Lower lobe of right lung (tissue), 2 donors: ENCODE measurements around the gene ARF5. TPM values are rescaled to one million over a fixed set of nuclear protein-coding genes. Genes with fewer than 3 reads are reported as not detected.
A peak's percentile ranks its signal among the peaks of the same experiment; 100 is the strongest.

Experiments used
- ATAC-seq, 2 donors: fragments of 200-7000 bp; cut with Tn5 transposase; one replicate each; pipeline ENCODE4 v1.9.1; 2020 to 2022; ENCODE audit warnings: mild to moderate bottlenecking in 2 of 2, moderate library complexity in 2 of 2
- DNase-seq: peaks from one replicate; pipeline ENCODE4 v3.0.0-alpha.2; 2020
- H3K27ac ChIP-seq: fragments of 200-600 bp; one replicate; pipeline ENCODE4 v1.8.0; 2022
- H3K27me3 ChIP-seq: fragments of 200-600 bp; one replicate; pipeline ENCODE4 v1.8.0; 2022; ENCODE audit warnings: low read depth
- H3K36me3 ChIP-seq: fragments of 200-600 bp; one replicate; pipeline ENCODE4 v1.8.0; 2022; ENCODE audit warnings: mild to moderate bottlenecking
- H3K4me1 ChIP-seq: fragments of 200-600 bp; one replicate; pipeline ENCODE4 v1.8.0; 2022
- H3K4me3 ChIP-seq: fragments of 200-600 bp; one replicate; pipeline ENCODE4 v1.8.0; 2022; ENCODE audit warnings: mild to moderate bottlenecking
- H3K9me3 ChIP-seq: fragments of 200-600 bp; one replicate; pipeline ENCODE4 v1.8.0; 2022
- CTCF ChIP-seq: fragments of 200-600 bp; IDR thresholded peaks from one replicate; pipeline ENCODE4 v1.8.0; 2022; ENCODE audit warnings: antibody characterized with exemption, mild to moderate bottlenecking
- intact Hi-C: fragments of 100-400 bp; cut with DNase I; formaldehyde crosslinking; loops from one replicate; pipeline ENCODE4 v1.11.0; 2022
- total RNA-seq: library from RNA; stranded (reverse); fragmentation: NEBNext Ultra II Directional; extraction: Animal tissue kit (Norgen Biotek cat#: 25700); gene quantifications from one replicate; pipeline ENCODE4 v1.2.1, GENCODE V29; 2021
- donor health status: DM: no; HTN: yes; CAD: no; lungs with severe emphysema.

The ARF5 gene
- total RNA-seq, 1 donor from 2014 or later: 88.6 TPM

GRCh38 chr7:127618042-127618441 lies 29.8 kb downstream of the ARF5 start, which contains the start of gene PAX4:
Gene PAX4, minus strand, starts transcription at chr7:127618142. Its CDS starts 2,214 bp downstream, at chr7:127615928.
- intact Hi-C loops: no loop called here

GRCh38 chr7:127618775-127619174 lies 30.6 kb downstream of the ARF5 start:
- H3K9me3 ChIP-seq: no peaks in the 10 kb centered on the region
- peaks cover 35% of the 10 kb centered on the region for H3K27me3 ChIP-seq
- no peaks in the 10 kb centered on the region for H3K36me3 ChIP-seq
- H3K4me1 ChIP-seq: no peaks in the 10 kb centered on the region
- TF ChIP-seq CTCF: no peak
- intact Hi-C loops: no loop called here
- H3K4me3 ChIP-seq: no peak overlapping the region
- no peak overlapping the region for H3K27ac ChIP-seq
- no peak for ATAC-seq
- no peak for DNase-seq

More at GRCh38 chr7:127618042-127618441, 29.8 kb downstream of the ARF5 start, which contains the start of gene PAX4:
- DNase-seq (no peak), ATAC-seq (no peak)
- Histone ChIP-seq H3K36me3 (no peaks in the 10 kb centered on the region), H3K27ac (no peak within 1 kb of the TSS), H3K4me1 (no peaks in the 10 kb centered on the region), H3K27me3 (peaks cover 35% of the 10 kb centered on the region), H3K9me3 (no peaks in the 10 kb centered on the region), H3K4me3 (no peak within 1 kb of the TSS)
- no peak for TF ChIP-seq CTCF

- no peaks in the 10 kb centered on the region for H3K9me3 ChIP-seq
- H3K4me1 ChIP-seq: no peaks in the 10 kb centered on the region
- DNase-seq: no peak
- no peaks in the 10 kb centered on the region for H3K36me3 ChIP-seq
- H3K4me3 ChIP-seq: no peak overlapping the region
- intact Hi-C loops: no loop called here
- peaks cover 35% of the 10 kb centered on the region for H3K27me3 ChIP-seq
- no peak overlapping the region for H3K27ac ChIP-seq
- no peak for ATAC-seq
- no peak for TF ChIP-seq CTCF
Measured at GRCh38 chr7:127619681-127620405, 31.6 kb downstream of the ARF5 start.

GRCh38 chr7:127620406-127621233 lies 32.4 kb downstream of the ARF5 start:
- no peak overlapping the region for H3K27ac ChIP-seq
- TF ChIP-seq CTCF: no peak
- no peaks in the 10 kb centered on the region for H3K9me3 ChIP-seq
- intact Hi-C loops: no loop called here
- H3K4me3 ChIP-seq: no peak overlapping the region
- H3K27me3 ChIP-seq: peaks cover 30% of the 10 kb centered on the region
- DNase-seq (no peak), ATAC-seq (peak in 1 of 2 donors; percentile 23)
- no peaks in the 10 kb centered on the region for H3K36me3 ChIP-seq
- no peaks in the 10 kb centered on the region for H3K4me1 ChIP-seq

GRCh38 chr7:127625331-127625730 lies 37.1 kb downstream of the ARF5 start:
- DNase-seq (no peak), ATAC-seq (no peak)
- no peak for TF ChIP-seq CTCF
- H3K27me3 ChIP-seq: peaks cover 8% of the 10 kb centered on the region
- intact Hi-C loops: no loop called here
- H3K4me1 ChIP-seq: no peaks in the 10 kb centered on the region
- H3K4me3 ChIP-seq: no peak overlapping the region
- H3K36me3 ChIP-seq: no peaks in the 10 kb centered on the region
- H3K27ac ChIP-seq: no peak overlapping the region
- H3K9me3 ChIP-seq: no peaks in the 10 kb centered on the region
